ENCODE measurements around the gene SUMF1. TPM values are rescaled to one million over a fixed set of nuclear protein-coding genes. Genes with fewer than 3 reads are reported as not detected.

SUMF1 gene
- total RNA-seq, 1 experiment from 2014 or later, result 79.1 TPM

DNA sequence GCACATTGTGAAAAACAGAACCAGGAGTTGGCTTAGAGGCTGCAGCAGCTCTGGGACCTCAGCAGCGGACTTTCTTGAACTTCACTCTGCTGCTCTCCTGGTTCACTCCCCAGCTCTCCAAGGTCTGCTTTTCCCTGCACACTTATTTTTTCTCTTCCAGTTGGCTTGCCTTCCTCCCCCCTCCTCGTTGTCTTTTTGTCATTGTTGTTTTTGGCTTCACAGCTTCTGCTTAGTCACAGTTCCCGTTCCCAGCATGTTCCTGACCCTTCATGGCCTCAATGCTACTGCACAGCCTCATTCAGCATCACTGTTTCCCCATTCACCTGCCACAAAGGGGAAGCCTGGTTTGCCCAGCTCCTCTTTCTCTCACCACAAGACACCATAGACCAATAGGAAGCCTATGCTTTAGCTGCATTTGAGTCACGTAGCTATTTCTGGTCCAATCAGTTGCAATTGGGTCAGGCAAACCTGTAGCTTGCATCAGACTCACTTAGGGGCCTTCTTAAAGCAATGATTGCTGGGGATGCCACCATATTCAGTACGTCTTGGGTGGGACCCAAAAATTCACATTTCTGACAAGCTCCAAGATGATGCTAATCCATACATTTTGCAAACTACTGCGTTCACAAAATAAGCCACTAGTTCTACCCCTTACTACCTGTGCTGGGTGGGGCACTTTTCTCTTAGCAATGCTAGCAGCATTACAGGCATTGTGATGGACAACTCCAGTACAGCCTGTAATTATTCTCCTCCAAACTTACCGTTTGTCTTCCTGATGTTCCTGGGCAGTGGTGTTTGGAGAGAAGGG, 7.8 kb upstream of the SUMF1 start:
- Histone ChIP-seq H4K20me1 (ENCODE audit: low read length) (no peaks in the 10 kb centered on the region), H3F3A (ENCODE audit: low read length, unreplicated experiment) (no peaks in the 10 kb centered on the region), H3K9ac (ENCODE audit: low read length) (peak overlapping the region; percentile 23; the same call in 1 of the 2 replicates), H3K27ac (ENCODE audit: low read length) (peak overlapping the region; percentile 60), H3K36me3 (ENCODE audit: low read depth, low read length) (no peaks in the 10 kb centered on the region), H3K4me3 (ENCODE audit: low read length) (no peak overlapping the region), H3K9me2 (replicated peaks; ENCODE audit: low read length) (no peaks in the 10 kb centered on the region), H2AFZ (ENCODE audit: low read length) (peak overlapping the region; percentile 47), H3K9me3 (ENCODE audit: low read length) (no peaks in the 10 kb centered on the region), H3K79me2 (ENCODE audit: low read length) (no peaks in the 10 kb centered on the region), H3K4me2 (ENCODE audit: low read length) (peak overlapping the region; percentile 61), H3K4me1 (ENCODE audit: insufficient read depth, low read length) (peaks cover 26% of the 10 kb centered on the region), H3K27me3 (ENCODE audit: low read length) (no peaks in the 10 kb centered on the region)
- TF ChIP-seq EZH2 (IDR thresholded peaks at IDR 0.05; ENCODE audit: low read length, unreplicated experiment) (no peak), EZH2phosphoT487 (IDR thresholded peaks at IDR 0.05; ENCODE audit: borderline replicate concordance, low read length) (no peak)
- TF ChIP-seq, protein P1, sequence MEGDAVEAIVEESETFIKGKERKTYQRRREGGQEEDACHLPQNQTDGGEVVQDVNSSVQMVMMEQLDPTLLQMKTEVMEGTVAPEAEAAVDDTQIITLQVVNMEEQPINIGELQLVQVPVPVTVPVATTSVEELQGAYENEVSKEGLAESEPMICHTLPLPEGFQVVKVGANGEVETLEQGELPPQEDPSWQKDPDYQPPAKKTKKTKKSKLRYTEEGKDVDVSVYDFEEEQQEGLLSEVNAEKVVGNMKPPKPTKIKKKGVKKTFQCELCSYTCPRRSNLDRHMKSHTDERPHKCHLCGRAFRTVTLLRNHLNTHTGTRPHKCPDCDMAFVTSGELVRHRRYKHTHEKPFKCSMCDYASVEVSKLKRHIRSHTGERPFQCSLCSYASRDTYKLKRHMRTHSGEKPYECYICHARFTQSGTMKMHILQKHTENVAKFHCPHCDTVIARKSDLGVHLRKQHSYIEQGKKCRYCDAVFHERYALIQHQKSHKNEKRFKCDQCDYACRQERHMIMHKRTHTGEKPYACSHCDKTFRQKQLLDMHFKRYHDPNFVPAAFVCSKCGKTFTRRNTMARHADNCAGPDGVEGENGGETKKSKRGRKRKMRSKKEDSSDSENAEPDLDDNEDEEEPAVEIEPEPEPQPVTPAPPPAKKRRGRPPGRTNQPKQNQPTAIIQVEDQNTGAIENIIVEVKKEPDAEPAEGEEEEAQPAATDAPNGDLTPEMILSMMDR (conservative IDR thresholded peaks at IDR 0.05; ENCODE audit: low read depth, low read length), result no peak
- ChIA-PET POLR2A (ENCODE audit: unreplicated experiment) (interaction anchor here (0.6 kb wide), 1 partner anchor 58 kb away, joined by 3 read pairs; no protein-coding TSS in a partner anchor), CTCF (interaction anchor here (0.7 kb wide), 1 partner anchor 124 kb away, joined by 4 read pairs; no protein-coding TSS in a partner anchor)
- intact Hi-C loops (cut with micrococcal nuclease), result loop anchor here (5.0 kb wide), 1 partner anchor 123 kb away; no protein-coding TSS in a partner anchor
- DNase-seq (peak; percentile 88), ATAC-seq (peak; percentile 86)
- BruUV-seq (replicated peaks), result no TSS peak

DNA sequence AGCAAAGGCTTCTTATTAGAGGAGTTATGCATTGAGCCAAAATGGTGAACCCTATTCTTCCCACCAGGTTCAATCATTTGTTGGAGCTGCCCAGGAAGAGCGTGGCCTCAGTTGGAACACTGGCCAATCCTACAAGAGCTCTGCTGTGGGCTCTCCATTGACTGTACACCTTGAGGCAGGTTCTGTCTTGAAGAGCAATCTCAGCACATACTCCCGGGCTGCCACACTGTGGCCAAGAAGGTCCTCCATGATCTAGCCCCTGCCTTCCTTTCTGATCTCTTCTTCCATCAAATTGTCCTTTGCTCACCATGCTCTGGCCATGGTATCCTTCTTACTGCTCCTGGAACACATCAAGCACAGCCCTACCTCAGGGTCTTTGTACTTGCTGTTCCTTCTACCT, 5.7 kb upstream of the SUMF1 start:
- Histone ChIP-seq H3K79me2 (ENCODE audit: low read length) (no peaks in the 10 kb centered on the region), H2AFZ (ENCODE audit: low read length) (no peak overlapping the region), H3K9me2 (replicated peaks; ENCODE audit: low read length) (no peaks in the 10 kb centered on the region), H3K9ac (ENCODE audit: low read length) (no peak overlapping the region), H3K9me3 (ENCODE audit: low read length) (no peaks in the 10 kb centered on the region), H3F3A (ENCODE audit: low read length, unreplicated experiment) (no peaks in the 10 kb centered on the region), H3K4me2 (ENCODE audit: low read length) (no peak overlapping the region), H3K27me3 (ENCODE audit: low read length) (no peaks in the 10 kb centered on the region), H3K27ac (ENCODE audit: low read length) (no peak overlapping the region), H3K4me3 (ENCODE audit: low read length) (no peak overlapping the region), H3K4me1 (ENCODE audit: insufficient read depth, low read length) (peaks cover 26% of the 10 kb centered on the region), H3K36me3 (ENCODE audit: low read depth, low read length) (no peaks in the 10 kb centered on the region), H4K20me1 (ENCODE audit: low read length) (no peaks in the 10 kb centered on the region)
- intact Hi-C loops (cut with micrococcal nuclease), result no loop called here
- CTCF ChIA-PET, result interaction anchor here (0.5 kb wide), 1 partner anchor 112 kb away, joined by 3 read pairs; no protein-coding TSS in a partner anchor
- no peak for ATAC-seq
- POLR2A ChIA-PET (ENCODE audit: unreplicated experiment), result no interaction called here
- DNase-seq, result no peak
- no peak for TF ChIP-seq EZH2 (IDR thresholded peaks at IDR 0.05; ENCODE audit: low read length, unreplicated experiment)
- TF ChIP-seq EZH2phosphoT487 (IDR thresholded peaks at IDR 0.05; ENCODE audit: borderline replicate concordance, low read length), result no peak
- TF ChIP-seq, protein P1 (conservative IDR thresholded peaks at IDR 0.05; ENCODE audit: low read depth, low read length), result no peak
- BruUV-seq (replicated peaks), result no TSS peak

- no peaks in the 10 kb centered on the region for H3K27me3 ChIP-seq (ENCODE audit: low read length)
- H3K4me1 ChIP-seq (ENCODE audit: insufficient read depth, low read length), result peaks cover 26% of the 10 kb centered on the region
- H2AFZ ChIP-seq (ENCODE audit: low read length), result no peak overlapping the region
- TF ChIP-seq EZH2phosphoT487 (IDR thresholded peaks at IDR 0.05; ENCODE audit: borderline replicate concordance, low read length), result no peak
- no peak for TF ChIP-seq EZH2 (IDR thresholded peaks at IDR 0.05; ENCODE audit: low read length, unreplicated experiment)
- TF ChIP-seq, protein P1 (conservative IDR thresholded peaks at IDR 0.05; ENCODE audit: low read depth, low read length), result no peak
- H3K4me3 ChIP-seq (ENCODE audit: low read length), result no peak overlapping the region
- H3F3A ChIP-seq (ENCODE audit: low read length, unreplicated experiment), result no peaks in the 10 kb centered on the region
- no peak overlapping the region for H3K27ac ChIP-seq (ENCODE audit: low read length)
- H3K9me3 ChIP-seq (ENCODE audit: low read length), result no peaks in the 10 kb centered on the region
- BruUV-seq (replicated peaks), result no TSS peak
- ChIA-PET POLR2A (ENCODE audit: unreplicated experiment) (no interaction called here), CTCF (interaction anchor here (0.5 kb wide), 1 partner anchor 112 kb away, joined by 3 read pairs; no protein-coding TSS in a partner anchor)
- DNase-seq (no peak), ATAC-seq (no peak)
- no peaks in the 10 kb centered on the region for H4K20me1 ChIP-seq (ENCODE audit: low read length)
- H3K36me3 ChIP-seq (ENCODE audit: low read depth, low read length), result no peaks in the 10 kb centered on the region
- H3K9ac ChIP-seq (ENCODE audit: low read length), result no peak overlapping the region
- H3K9me2 ChIP-seq (replicated peaks; ENCODE audit: low read length), result no peaks in the 10 kb centered on the region
- H3K4me2 ChIP-seq (ENCODE audit: low read length), result no peak overlapping the region
- intact Hi-C loops (cut with micrococcal nuclease), result no loop called here
- H3K79me2 ChIP-seq (ENCODE audit: low read length), result no peaks in the 10 kb centered on the region
These were observed 5.2 kb upstream of the SUMF1 start for GRCh38 chr3:4472312-4472711.

Measured in PC-3 (cell line).